Inflammatory macrophage treated with lipopolysaccharide for 1 hour (primary cell): ENCODE results near the gene ADGRG2.
"Not testable (repeated sequence)": the region's sequence is repeated elsewhere in the genome, so short reads cannot be mapped to it uniquely, and the experiment has no call there.

Experiments
- DNase-seq, 2 donors: peaks; one replicate each; pipeline ENCODE4 v3.0.0-alpha.2; 2020 to 2022

Gene ADGRG2

GRCh38 chrX:19075754-19076153 is 46.5 kb downstream of the ADGRG2 start:
- DNase-seq, result no peak

DNA sequence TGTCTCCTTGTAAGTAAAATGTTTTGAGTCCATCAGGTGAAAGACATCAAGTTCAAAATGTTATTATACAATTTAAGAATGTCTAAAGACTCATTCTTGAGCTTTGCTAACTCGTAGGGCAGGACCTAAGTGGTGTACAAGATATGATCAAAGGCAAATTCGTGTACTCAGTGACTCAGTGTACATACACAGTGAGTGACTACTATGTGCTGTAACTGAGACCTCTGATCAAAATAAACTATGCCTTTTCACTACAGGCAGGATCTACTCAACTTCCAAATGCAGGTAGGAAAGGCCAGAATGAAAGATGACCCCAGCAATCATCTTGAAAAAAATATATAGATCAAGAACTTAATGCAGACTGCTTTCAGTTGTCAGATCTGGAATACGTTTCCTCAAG is 49.9 kb downstream of the ADGRG2 start:
- DNase-seq, result no peak

GRCh38 chrX:19070555-19070994 is 51.7 kb downstream of the ADGRG2 start:
- DNase-seq, result no peak

- DNase-seq, result peak in 1 of 2 donors; percentile 38
Observed at GRCh38 chrX:19066987-19067386, 55.3 kb downstream of the ADGRG2 start.

GRCh38 chrX:19065535-19065934 is 56.7 kb downstream of the ADGRG2 start:
- DNase-seq, result no peak

DNA sequence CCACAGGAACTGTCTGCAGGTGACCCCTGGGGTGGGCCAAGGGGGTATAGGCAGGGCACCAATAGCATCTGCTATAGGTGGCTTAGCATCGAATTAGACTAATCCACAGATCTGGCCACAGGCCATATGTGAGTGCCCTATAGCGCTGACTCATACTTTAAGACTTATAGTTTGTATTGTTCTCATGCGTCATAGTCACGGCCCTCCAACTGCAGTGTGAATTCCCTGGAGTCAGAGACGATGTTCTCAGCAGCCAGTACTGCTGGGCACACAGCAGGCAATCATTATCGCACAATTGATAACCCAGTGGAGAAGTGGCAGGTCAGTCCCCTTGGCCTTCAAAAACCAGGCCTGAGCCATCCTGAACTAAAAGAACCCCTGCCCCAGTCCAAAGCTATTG is 58.1 kb downstream of the ADGRG2 start:
- no peak for DNase-seq

GRCh38 chrX:19063030-19063429 is 59.2 kb downstream of the ADGRG2 start:
- no peak for DNase-seq

DNA sequence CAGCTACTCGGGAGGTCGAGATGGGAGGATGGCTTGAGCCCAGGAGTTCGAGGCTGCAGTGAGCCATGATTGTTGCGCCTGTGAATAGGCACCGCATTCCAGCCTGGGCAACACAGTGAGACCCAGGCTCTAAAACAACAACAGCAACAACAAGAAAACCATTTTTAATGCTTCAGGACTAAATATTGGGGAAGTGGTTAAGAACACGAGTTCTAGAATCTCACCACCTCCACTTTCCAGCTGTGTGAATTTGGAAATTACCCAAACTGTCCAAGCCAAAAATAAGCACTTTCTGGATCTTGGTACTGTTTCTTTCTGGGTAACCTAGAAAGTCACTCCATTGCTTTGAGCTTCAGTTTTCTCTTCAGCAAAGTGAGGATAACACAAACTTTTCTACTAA is 63.2 kb downstream of the ADGRG2 start:
- DNase-seq, result peak; percentile 23 to 67

DNA sequence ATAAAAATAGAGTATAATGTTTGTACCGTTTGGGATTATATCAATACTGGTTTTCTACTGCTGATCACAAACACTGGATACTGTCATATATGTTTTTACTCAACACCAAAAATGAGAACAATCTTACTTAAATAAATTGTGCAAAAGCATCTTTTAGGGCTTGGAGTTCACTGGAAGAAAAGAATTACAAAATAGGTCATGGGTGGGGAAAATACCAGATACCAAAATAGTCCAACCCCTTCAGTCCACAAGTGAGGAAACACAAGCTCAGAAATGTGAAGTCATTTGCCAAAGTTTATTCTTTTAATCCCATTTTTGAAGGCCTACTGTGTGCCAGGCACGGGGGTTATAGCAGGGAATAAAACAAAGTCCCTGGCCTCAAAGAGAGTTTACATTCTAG is 64.4 kb downstream of the ADGRG2 start:
- peak; percentile 59 to 84 for DNase-seq

- DNase-seq, result no peak
Observed at GRCh38 chrX:19049110-19049509, 73.2 kb downstream of the ADGRG2 start.

- DNase-seq, result peak in 1 of 2 donors; percentile 37
Observed at GRCh38 chrX:19046343-19047215, 75.7 kb downstream of the ADGRG2 start.

GRCh38 chrX:19040373-19040772 is 81.9 kb downstream of the ADGRG2 start:
- peak in 1 of 2 donors; percentile 49 for DNase-seq

GRCh38 chrX:19034025-19034424 is 88.2 kb downstream of the ADGRG2 start:
- no peak for DNase-seq

GRCh38 chrX:19030805-19031204 is 91.5 kb downstream of the ADGRG2 start:
- DNase-seq, result no peak

DNA sequence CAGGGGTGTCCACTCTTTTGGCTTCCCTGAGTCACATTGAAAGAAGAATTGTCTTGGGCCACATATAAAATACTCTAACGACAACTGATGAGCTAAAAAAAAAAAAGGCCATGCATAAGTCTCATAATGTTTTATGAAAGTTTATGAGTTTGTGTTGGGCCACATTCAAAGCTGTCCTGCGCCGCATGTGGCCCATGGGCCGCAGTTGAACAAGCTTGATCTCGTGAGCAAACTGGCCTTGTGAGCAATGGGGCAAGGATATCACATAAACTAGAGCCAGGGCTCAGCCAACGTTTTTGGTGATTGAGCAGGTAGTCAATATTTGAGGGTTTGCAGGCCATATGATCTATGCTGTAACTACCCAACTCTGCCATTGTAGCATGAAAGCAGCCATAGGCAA is 93.7 kb downstream of the ADGRG2 start:
- DNase-seq, result no peak

GRCh38 chrX:19024366-19024765 is 97.9 kb downstream of the ADGRG2 start:
- DNase-seq, result no peak

- DNase-seq, result no peak
Observed at GRCh38 chrX:19019996-19020395, 102.3 kb downstream of the ADGRG2 start.

DNA sequence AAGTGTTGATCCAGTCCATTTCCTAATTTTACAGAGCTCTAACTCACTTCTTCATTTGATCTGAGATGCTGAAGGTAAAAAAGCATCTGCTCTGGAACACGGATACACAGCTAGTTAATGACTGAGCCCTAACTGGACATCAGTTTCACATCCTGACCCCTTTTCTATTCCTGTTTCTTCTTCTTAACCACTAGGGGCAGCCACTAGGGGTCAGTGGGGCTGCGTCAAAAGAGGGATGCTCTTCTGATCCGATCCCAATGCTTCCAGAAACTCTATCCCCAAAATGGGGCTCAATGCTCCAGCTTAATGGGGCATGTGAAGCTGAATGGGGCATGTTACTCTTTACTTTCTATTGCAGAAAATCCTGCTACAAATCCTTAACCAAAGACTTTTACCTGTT is 105.0 kb downstream of the ADGRG2 start:
- DNase-seq, result peak; percentile 8 to 17

- not testable (repeated sequence) for DNase-seq
Observed at GRCh38 chrX:19016614-19017013, 105.7 kb downstream of the ADGRG2 start.

DNA sequence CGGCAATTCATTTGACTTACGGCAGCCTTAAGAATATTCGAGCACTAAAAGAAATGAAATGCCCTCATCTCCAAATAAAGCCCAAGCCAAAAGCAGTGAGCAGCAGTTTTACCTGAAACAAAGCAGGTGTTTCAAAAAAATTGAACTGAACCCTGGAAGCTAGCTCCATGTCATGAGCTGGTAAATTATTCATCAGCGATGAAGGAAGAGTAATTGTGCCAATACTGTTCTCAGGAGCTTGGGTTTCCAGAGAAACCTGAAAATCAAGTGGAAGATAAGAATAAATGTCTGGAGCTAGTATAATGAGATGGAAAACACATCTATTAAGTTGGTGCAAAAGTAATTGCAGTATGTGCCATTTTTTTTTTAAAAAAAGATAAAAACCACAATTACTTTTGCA is 114.4 kb downstream of the ADGRG2 start:
- DNase-seq, result no peak

DNA sequence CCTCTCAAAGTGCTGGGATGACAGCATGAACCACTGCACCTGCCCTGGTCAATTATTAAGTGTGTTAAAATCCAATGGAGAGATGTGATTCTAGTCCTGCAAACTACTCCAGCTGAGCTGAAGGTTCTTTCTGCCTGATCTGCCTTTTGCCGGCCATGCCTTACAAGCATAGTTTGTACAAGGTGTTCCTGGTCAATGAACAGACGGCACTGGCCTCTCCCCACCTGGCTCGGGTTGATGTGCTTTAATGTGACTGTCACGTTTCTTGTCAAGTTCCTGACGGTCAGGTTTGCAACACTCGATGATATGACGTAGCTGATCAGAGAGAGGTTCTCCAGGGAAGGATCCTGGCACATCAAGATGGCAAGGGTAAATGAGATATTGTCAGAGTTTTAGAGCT is 115.3 kb downstream of the ADGRG2 start:
- DNase-seq, result no peak

DNA sequence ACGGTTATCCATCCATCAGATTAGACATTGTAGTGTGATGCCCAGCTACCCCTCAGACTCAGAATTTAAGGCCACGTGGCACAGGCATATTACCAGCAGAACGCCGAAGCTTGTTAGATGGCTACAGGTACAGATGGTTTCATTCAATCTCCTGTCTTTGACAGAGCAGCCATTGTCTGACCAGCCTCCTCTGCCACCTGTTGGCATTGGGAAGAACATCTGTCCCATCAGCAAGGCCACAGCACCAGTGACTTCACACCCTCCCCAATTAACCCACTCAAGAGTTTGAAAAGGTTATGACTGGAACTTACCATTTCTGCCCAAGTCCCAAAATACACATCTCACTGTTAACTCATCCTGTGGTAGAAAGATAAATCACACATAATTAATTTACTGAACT is 116.4 kb downstream of the ADGRG2 start:
- DNase-seq, result no peak

- no peak for DNase-seq
Observed at GRCh38 chrX:19003756-19004155, 118.5 kb downstream of the ADGRG2 start.

DNA sequence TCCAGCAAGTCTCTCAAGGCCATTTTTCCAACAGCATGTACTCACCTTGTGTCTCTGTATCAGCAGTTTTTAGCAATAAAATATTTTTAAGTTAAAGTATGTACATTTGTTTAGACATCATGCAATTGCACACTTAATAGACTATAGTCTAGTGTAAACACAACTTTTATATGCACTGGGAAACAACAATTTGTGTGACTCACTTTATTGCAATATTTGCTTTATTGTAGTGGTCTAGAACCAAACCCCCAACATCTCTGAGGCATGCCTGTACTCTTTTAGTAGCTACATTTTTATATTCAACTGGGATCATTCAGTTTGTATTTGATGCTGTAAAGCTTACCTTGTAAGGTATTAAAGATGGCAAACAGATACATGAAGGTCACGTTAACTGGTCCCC is 123.6 kb downstream of the ADGRG2 start:
- DNase-seq, result no peak

DNA sequence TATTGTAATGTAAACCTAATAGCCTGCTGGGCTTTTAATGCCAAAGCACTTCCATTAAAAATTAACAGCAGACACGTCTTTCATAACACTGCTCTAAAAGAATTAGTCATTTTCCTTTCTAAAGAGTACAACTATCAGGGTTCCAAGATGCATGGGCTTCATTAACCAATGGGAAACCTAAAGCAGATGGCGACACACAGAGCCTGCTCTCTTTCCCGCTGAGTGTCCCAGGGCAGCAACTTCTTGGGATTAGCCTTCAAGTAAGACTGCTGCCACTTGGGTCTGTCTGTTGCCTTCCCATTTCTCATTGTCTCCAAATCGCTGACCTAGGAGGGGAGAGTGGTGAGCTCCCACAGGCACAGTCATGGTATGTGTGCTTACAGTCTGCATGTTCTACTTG is 124.4 kb downstream of the ADGRG2 start:
- no peak for DNase-seq
